WTC11 (cell line): Measurements from ENCODE around the gene APOBEC3C.

Source experiments
- CBFB ChIP-seq: sonication (generic); formaldehyde crosslinking; IDR thresholded peaks from 2 replicates; pipeline ENCODE4 v1.8.1; 2022; ENCODE audit warnings: mild to moderate bottlenecking, low read depth, missing genetic modification reagents
- CREB1 ChIP-seq: sonication (generic); formaldehyde crosslinking; IDR thresholded peaks from 2 replicates; pipeline ENCODE4 v1.8.0; 2023; ENCODE audit warnings: mild to moderate bottlenecking, missing genetic modification reagents
- TF ChIP-seq, protein P1 (sequence below): fragments of 200-600 bp; IDR thresholded peaks from 2 replicates; pipeline ENCODE4 v1.8.0; 2022; ENCODE audit warnings: antibody characterized with exemption

DNA sequence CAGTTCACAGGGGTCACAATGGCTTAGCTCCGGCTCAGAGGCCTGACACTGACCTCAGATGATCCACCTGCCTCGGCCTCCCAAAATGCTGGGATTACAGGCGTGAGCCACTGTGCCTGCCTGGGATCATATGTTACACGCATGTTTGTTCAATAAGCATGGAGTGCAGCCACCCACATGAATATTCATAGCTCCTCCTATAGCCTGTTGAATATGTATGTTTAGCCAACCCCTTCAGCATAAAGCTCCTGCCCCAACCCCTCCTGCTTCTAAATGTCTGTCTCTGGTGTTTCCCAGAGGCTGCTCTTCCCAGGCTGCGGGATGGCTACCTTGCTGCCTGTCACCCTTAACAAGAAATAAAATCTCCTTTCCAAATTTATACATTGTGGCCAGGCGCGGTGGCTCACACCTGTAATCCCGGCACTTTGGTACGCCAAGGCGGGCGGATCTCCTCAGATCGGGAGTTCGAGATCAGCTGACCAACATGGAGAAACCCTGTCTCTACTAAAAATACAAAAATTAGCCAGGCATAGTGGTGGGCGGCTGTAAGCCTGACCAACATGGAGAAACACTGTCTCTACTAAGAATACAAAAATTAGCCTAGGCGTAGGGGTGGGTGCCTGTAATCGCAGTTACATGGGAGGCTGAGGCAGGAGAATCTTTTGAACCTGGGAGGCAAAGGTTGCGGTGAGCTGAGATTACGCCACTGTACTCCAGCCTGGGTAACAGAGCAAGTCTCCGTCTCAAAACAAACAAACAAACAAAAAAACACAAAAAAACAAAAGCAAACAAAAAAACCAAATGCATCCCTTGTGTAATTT is 25.5 kb downstream of the APOBEC3C start:
- no peak for TF ChIP-seq CREB1 (CRISPR knock-in tag)
- TF ChIP-seq, protein P1, sequence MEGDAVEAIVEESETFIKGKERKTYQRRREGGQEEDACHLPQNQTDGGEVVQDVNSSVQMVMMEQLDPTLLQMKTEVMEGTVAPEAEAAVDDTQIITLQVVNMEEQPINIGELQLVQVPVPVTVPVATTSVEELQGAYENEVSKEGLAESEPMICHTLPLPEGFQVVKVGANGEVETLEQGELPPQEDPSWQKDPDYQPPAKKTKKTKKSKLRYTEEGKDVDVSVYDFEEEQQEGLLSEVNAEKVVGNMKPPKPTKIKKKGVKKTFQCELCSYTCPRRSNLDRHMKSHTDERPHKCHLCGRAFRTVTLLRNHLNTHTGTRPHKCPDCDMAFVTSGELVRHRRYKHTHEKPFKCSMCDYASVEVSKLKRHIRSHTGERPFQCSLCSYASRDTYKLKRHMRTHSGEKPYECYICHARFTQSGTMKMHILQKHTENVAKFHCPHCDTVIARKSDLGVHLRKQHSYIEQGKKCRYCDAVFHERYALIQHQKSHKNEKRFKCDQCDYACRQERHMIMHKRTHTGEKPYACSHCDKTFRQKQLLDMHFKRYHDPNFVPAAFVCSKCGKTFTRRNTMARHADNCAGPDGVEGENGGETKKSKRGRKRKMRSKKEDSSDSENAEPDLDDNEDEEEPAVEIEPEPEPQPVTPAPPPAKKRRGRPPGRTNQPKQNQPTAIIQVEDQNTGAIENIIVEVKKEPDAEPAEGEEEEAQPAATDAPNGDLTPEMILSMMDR = no peak
- no peak for TF ChIP-seq CBFB (CRISPR knock-in tag)
